HCT116 (cell line): ENCODE data around the gene TRIM37.

Experiments used
- CEBPB ChIP-seq: IDR thresholded peaks from 2 replicates; pipeline ENCODE4 v1.6.1; 2012; ENCODE audit warnings: low read depth
- CTCF ChIP-seq, 3 experiments: fragments of 200-600 bp in 1 of 3; sonication (generic) in 1 of 3; IDR thresholded peaks in 2 of 3; conservative IDR thresholded peaks in 1 of 3; 2 replicates each; pipeline ENCODE4 v1.5.1; 2012 to 2017; ENCODE audit warnings: low read depth in 2 of 3, low read length in 2 of 3, antibody characterized with exemption in 1 of 3, borderline replicate concordance in 1 of 3, control low read depth in 1 of 3, mild to moderate bottlenecking in 1 of 3, mixed read lengths in 1 of 3, mixed run types in 1 of 3, moderate library complexity in 1 of 3; ENCODE audit not compliant: insufficient read depth in 1 of 3
- EZH2 ChIP-seq: fragments of 200-600 bp; sonication (generic); IDR thresholded peaks from 2 replicates; pipeline ENCODE4 v1.6.1; 2017; ENCODE audit warnings: antibody characterized with exemption, mixed run types
- MAX ChIP-seq: IDR thresholded peaks from 2 replicates; pipeline ENCODE4 v1.6.1; 2012
- POLR2A ChIP-seq: IDR thresholded peaks from 2 replicates; pipeline ENCODE4 v1.7.0; 2011; ENCODE audit warnings: borderline replicate concordance; ENCODE audit not compliant: insufficient read depth, insufficient read length; ENCODE audit errors: extremely low read depth
- RAD21 ChIP-seq: IDR thresholded peaks from 2 replicates; pipeline ENCODE4 v1.6.1; 2012; ENCODE audit warnings: low read depth, mild to moderate bottlenecking
- ZBTB33 ChIP-seq: IDR thresholded peaks from 2 replicates; pipeline ENCODE4 v1.6.1; 2011; ENCODE audit warnings: mild to moderate bottlenecking, low read length, moderate library complexity; ENCODE audit not compliant: insufficient replicate concordance; ENCODE audit errors: extremely low read depth

- TF ChIP-seq CTCF (IDR thresholded peaks at IDR 0.05 in 2 of 3, conservative IDR thresholded peaks at IDR 0.05 in 1 of 3; ENCODE audit: borderline replicate concordance in 1 of 3, insufficient read depth in 1 of 3, low read depth in 2 of 3, low read length in 2 of 3) (no peak), RAD21 (no peak), MAX (no peak), POLR2A (no peak), CEBPB (no peak), ZBTB33 (no peak), EZH2 (no peak)
Observed at GRCh38 chr17:59001158-59001814, 105.4 kb downstream of the TRIM37 start.
